GM18520 (cell line): Measurements from ENCODE around the gene VTCN1.
"Not testable (repeated sequence)": the region's sequence is repeated elsewhere in the genome, so short reads cannot be mapped to it uniquely, and the experiment has no call there.

Source experiments
- ATAC-seq: cut with Tn5 transposase; IDR thresholded peaks from one replicate; pipeline ENCODE4 v1.9.1; 2021; ENCODE audit not compliant: unreplicated experiment

Gene VTCN1

GRCh38 chr1:117128323-117129079 is 82.2 kb downstream of the VTCN1 start:
- no peak for ATAC-seq

- no peak for ATAC-seq
Measured at GRCh38 chr1:117127795-117128194, 82.9 kb downstream of the VTCN1 start.

GRCh38 chr1:117124661-117125060 is 86.1 kb downstream of the VTCN1 start:
- no peak for ATAC-seq

- ATAC-seq = no peak
Measured at GRCh38 chr1:117123274-117123673, 87.5 kb downstream of the VTCN1 start.

GRCh38 chr1:117122330-117123025 is 88.2 kb downstream of the VTCN1 start:
- ATAC-seq = no peak

- peak; percentile 84 for ATAC-seq
Measured at GRCh38 chr1:117121589-117122329, 89.0 kb downstream of the VTCN1 start, which contains the start of gene TRIM45. Gene TRIM45 (minus strand): TSS chr1:117121749. CDS start chr1:117121201, 548 bp downstream.

GRCh38 chr1:117120774-117121588 is 89.7 kb downstream of the VTCN1 start:
- no peak for ATAC-seq

GRCh38 chr1:117119144-117119543 is 91.6 kb downstream of the VTCN1 start:
- ATAC-seq = not testable (repeated sequence)

GRCh38 chr1:117118137-117118536 is 92.6 kb downstream of the VTCN1 start:
- ATAC-seq = no peak

GRCh38 chr1:117117697-117118096 is 93.0 kb downstream of the VTCN1 start:
- ATAC-seq = no peak

- no peak for ATAC-seq
Measured at GRCh38 chr1:117116784-117117130, 94.0 kb downstream of the VTCN1 start.

- no peak for ATAC-seq
Measured at GRCh38 chr1:117116090-117116783, 94.5 kb downstream of the VTCN1 start.

- no peak for ATAC-seq
Measured at GRCh38 chr1:117114877-117115276, 95.8 kb downstream of the VTCN1 start.

GRCh38 chr1:117113199-117113598 is 97.5 kb downstream of the VTCN1 start:
- ATAC-seq = no peak

GRCh38 chr1:117112047-117112717 is 98.5 kb downstream of the VTCN1 start:
- ATAC-seq = no peak

GRCh38 chr1:117110774-117111173 is 100.0 kb downstream of the VTCN1 start:
- no peak for ATAC-seq

- ATAC-seq = no peak
Measured at GRCh38 chr1:117107364-117107763, 103.4 kb downstream of the VTCN1 start.

- ATAC-seq = no peak
Measured at GRCh38 chr1:117106478-117106877, 104.2 kb downstream of the VTCN1 start.

- ATAC-seq = no peak
Measured at GRCh38 chr1:117105722-117106121, 105.0 kb downstream of the VTCN1 start.

- no peak for ATAC-seq
Measured at GRCh38 chr1:117104986-117105385, 105.7 kb downstream of the VTCN1 start.
